Lung (tissue), 12 donors: ENCODE results near the gene PRF1. TPM values are rescaled to one million over a fixed set of nuclear protein-coding genes. Genes with fewer than 3 reads are reported as not detected.

Experiments used
- ATAC-seq: fragments of 200-7000 bp; cut with Tn5 transposase; one replicate; pipeline ENCODE4 v1.9.1; 2020; ENCODE audit warnings: moderate number of reproducible peaks; ENCODE audit not compliant: insufficient read depth, low FRiP score
- DNase-seq, 3 donors: peaks; one replicate each; pipeline ENCODE4 v3.0.0-alpha.2; 2013 to 2017
- H3K27ac ChIP-seq, 2 donors: one replicate each; pipeline ENCODE4 v1.5.1; 2013; ENCODE audit warnings: mild to moderate bottlenecking in 2 of 2, moderate library complexity in 2 of 2, control low read depth in 1 of 2, inconsistent platforms in 1 of 2, low read depth in 1 of 2, low read length in 1 of 2
- H3K27me3 ChIP-seq, 3 donors: one replicate each; pipeline ENCODE4 v1.5.1; 2013; ENCODE audit warnings: low read length in 2 of 3; ENCODE audit not compliant: control insufficient read depth in 3 of 3, insufficient read depth in 3 of 3
- H3K36me3 ChIP-seq, 4 donors: one replicate each; pipeline ENCODE4 v1.5.1; 2013; ENCODE audit warnings: low read length in 4 of 4, mild to moderate bottlenecking in 1 of 4, moderate library complexity in 1 of 4; ENCODE audit not compliant: control insufficient read depth in 4 of 4, insufficient read depth in 4 of 4
- H3K4me1 ChIP-seq, 5 donors: one replicate each; pipeline ENCODE4 v1.5.1; 2013; ENCODE audit warnings: low read length in 5 of 5, mild to moderate bottlenecking in 2 of 5, moderate library complexity in 1 of 5; ENCODE audit not compliant: control insufficient read depth in 5 of 5, insufficient read depth in 5 of 5
- H3K4me3 ChIP-seq: one replicate; pipeline ENCODE4 v1.5.1; 2013; ENCODE audit warnings: mild to moderate bottlenecking, control low read depth, moderate library complexity
- H3K9ac ChIP-seq, 2 donors: one replicate each; pipeline ENCODE4 v1.5.1; 2013; ENCODE audit warnings: low read length in 2 of 2, control low read depth in 1 of 2; ENCODE audit not compliant: insufficient read depth in 1 of 2
- H3K9me3 ChIP-seq, 4 donors: one replicate each; pipeline ENCODE4 v1.5.1; 2013; ENCODE audit warnings: low read length in 3 of 4, mild to moderate bottlenecking in 1 of 4, moderate library complexity in 1 of 4; ENCODE audit not compliant: control insufficient read depth in 4 of 4, insufficient read depth in 3 of 4
- WGBS, 2 donors: extraction: QIAGEN DNeasy Blood & Tissue Kit; methylation state at CpG; one replicate each; pipeline ENCODE4 v1.1.7; 2013; 5-methylcytosine and 5-hydroxymethylcytosine counted together
- polyA plus RNA-seq, 2 donors: library from polyadenylated mRNA; stranded (reverse); fragments of 200-250 nt; gene quantifications; one replicate each; pipeline ENCODE4 v1.2.1, GENCODE V29; 2013
- total RNA-seq, 2 donors: library from RNA; depleted of rRNA in 1 of 2; stranded (reverse); fragments of >200 nt in 1 of 2; gene quantifications; one replicate each; pipeline ENCODE4 v1.2.1, GENCODE V29; 2014 to 2021
- TF ChIP-seq, protein P1 (sequence below): IDR thresholded peaks from 2 replicates; pipeline ENCODE4 v1.5.1; 2012; ENCODE audit warnings: mild to moderate bottlenecking; ENCODE audit errors: control extremely low read depth, extremely low read depth
- donor health status: control.
- donor health status: control.
- donor health status: Bipolar disorder and iron deficiency.
- donor health status: healthy.
- donor health status: DM: yes; HTN: yes; CAD: no.

PRF1 gene
- total and polyA plus RNA-seq, 4 donors = 3.2 to 11.5 (median 7.3) TPM

DNA sequence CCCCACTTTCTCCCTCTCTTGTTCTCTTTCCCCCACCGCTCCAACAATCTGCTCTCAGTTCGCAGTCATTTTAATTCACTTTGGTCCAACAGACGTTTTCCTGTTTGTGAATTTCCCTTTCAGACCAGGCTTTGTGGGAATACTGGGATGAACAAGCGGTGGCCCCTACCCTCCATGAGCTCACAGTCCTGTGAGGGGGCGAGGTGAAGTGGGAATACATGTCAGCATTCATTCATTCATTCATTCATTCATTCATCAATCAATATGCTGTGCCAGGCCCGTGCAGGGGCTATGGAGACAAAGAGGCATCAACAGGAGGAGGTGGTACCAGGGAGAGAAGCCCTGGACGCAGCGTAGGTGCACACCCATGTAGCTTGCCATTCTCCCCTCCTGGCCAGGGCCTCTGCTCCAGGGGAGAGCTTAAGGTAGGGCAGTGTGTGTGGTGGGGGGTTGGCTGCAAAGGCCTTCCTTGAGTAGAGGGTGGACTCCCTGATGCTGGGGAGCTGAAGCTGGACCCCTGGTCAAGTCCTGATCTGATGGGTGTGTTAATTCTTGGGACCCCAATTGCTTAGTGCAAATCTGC, 16.1 kb downstream of the PRF1 start:
- no peak overlapping the region for H3K4me3 ChIP-seq
- no peak for ATAC-seq
- 85 to 87% methylated on average over 8 of the region's 8 CpGs for WGBS, 2 donors

DNA sequence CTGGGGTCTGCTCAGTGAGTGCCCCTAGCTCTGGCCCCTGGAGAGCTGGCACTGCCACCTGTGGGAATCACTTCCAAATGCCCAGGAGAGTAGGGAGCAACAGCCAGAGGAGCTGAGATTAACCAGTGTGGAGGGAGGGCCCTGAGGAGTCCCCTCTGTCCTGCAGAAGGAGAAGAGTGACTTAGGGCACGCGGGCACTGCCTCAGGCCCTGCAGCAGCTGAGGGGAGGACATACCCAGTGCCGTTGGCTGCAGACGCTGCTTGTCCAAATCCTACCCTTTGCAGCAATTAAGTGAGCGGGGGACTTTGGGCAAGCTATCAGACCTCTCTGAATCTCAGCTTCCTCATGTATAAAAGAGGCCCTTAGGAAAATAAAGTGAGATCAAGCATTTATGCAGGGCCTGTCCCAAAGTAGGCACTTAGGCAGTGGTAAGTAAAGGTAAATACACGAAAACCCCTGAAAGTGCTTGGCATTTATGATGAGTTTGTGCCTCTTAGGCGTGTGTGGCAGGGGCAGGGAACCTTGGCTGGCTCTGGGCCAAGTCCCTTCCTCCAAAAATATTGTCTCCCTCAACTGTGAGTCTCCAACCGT, 16.9 kb downstream of the PRF1 start:
- no peak overlapping the region for H3K27ac ChIP-seq
- 58 to 68% methylated on average over 8 of the region's 8 CpGs for WGBS, 2 donors
- no peaks in the 10 kb centered on the region for H3K36me3 ChIP-seq
- H3K9me3 ChIP-seq = no peaks in the 10 kb centered on the region
- peaks cover 0 to 71% (median 36%) of the 10 kb centered on the region in 5 donors for H3K4me1 ChIP-seq
- H3K4me3 ChIP-seq = no peak overlapping the region
- H3K27me3 ChIP-seq = no peaks in the 10 kb centered on the region
- peak; percentile 53 to 67 (median 56) for DNase-seq
- TF ChIP-seq, protein P1, sequence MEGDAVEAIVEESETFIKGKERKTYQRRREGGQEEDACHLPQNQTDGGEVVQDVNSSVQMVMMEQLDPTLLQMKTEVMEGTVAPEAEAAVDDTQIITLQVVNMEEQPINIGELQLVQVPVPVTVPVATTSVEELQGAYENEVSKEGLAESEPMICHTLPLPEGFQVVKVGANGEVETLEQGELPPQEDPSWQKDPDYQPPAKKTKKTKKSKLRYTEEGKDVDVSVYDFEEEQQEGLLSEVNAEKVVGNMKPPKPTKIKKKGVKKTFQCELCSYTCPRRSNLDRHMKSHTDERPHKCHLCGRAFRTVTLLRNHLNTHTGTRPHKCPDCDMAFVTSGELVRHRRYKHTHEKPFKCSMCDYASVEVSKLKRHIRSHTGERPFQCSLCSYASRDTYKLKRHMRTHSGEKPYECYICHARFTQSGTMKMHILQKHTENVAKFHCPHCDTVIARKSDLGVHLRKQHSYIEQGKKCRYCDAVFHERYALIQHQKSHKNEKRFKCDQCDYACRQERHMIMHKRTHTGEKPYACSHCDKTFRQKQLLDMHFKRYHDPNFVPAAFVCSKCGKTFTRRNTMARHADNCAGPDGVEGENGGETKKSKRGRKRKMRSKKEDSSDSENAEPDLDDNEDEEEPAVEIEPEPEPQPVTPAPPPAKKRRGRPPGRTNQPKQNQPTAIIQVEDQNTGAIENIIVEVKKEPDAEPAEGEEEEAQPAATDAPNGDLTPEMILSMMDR = no peak
- no peak overlapping the region for H3K9ac ChIP-seq
- ATAC-seq = no peak

More for the DNA sequence above, 16.1 kb downstream of the PRF1 start:
- H3K36me3 ChIP-seq = no peaks in the 10 kb centered on the region
- peaks cover 0 to 74% (median 36%) of the 10 kb centered on the region in 5 donors for H3K4me1 ChIP-seq
- no peak overlapping the region for H3K27ac ChIP-seq
- DNase-seq = no peak
- no peak overlapping the region for H3K9ac ChIP-seq
- no peaks in the 10 kb centered on the region for H3K9me3 ChIP-seq
- TF ChIP-seq, protein P1 = no peak
- H3K27me3 ChIP-seq = no peaks in the 10 kb centered on the region

DNA sequence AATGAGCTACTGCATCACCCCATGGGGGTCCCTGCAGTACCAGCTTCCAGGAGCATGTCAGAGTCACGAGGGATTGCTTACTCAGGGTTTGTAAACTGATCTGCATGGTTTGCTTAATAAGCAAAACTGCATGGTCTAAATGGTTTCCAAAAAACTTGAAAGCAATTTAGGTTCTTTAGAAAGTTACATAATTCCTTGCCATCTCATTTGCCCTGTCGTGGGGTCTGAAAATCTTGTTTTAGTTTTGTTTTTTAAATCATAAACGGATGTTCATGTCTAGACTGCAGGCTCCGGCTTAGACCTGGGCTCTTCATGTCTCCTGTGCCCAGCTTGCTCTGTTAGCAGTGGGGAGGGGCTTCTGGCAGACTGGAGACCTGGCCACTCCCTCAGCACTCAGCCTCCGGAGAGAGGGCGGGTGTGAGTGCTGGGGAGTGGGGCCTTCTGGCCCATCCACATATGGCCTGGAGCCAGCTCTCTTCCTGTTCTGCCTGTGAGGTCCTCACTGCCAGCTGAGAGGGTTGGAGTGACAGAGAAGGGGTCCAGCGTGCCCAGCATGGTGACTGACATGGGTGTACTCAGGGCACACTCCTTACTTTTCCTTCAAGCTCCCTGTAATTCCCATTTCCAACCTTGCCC, 17.5 kb downstream of the PRF1 start:
- DNase-seq (peak; percentile 95 to 98 (median 96)), ATAC-seq (peak; percentile 53)
- no peak overlapping the region for H3K4me3 ChIP-seq
- TF ChIP-seq, protein P1 = no peak
- no peaks in the 10 kb centered on the region for H3K27me3 ChIP-seq
- H3K4me1 ChIP-seq = peaks cover 0 to 65% (median 36%) of the 10 kb centered on the region in 5 donors
- peak overlapping the region in 1 of 2 donors; percentile 17 for H3K9ac ChIP-seq
- peak overlapping the region in 1 of 2 donors; percentile 16 for H3K27ac ChIP-seq
- no peaks in the 10 kb centered on the region for H3K9me3 ChIP-seq
- no peaks in the 10 kb centered on the region for H3K36me3 ChIP-seq
- WGBS, 2 donors = 10 to 16% methylated on average over 7 of the region's 7 CpGs
